Caco-2 (cell line): ENCODE results near the gene PPAT. TPM values are rescaled to one million over a fixed set of nuclear protein-coding genes. Genes with fewer than 3 reads are reported as not detected.
"Not testable (repeated sequence)": the region's sequence is repeated elsewhere in the genome, so short reads cannot be mapped to it uniquely, and the experiment has no call there.

ENCODE experiments used
- BruUV-seq: library from RNA; stranded (reverse); fragments of 400-500 nt; replicated peaks from 2 replicates; lab custom pipeline; 2021; lab: Mats Ljungman, UMichigan
- CTCF ChIA-PET: fragments of 300-600 bp; sonication (Branson Sonifier 250); formaldehyde crosslinking; loops from one replicate; lab custom pipeline; 2022; ENCODE audit warnings: antibody characterized with exemption; lab: Charles Lee
- POLR2A ChIA-PET: fragments of 300-600 bp; sonication (Branson Sonifier 250); formaldehyde crosslinking; loops from one replicate; lab custom pipeline; 2022; ENCODE audit warnings: antibody characterized with exemption; lab: Charles Lee
- DNase-seq, 2 experiments: peaks; one replicate each; pipeline versions ENCODE4 v3.0.0 to v3.0.0-alpha.2; 2020 to 2022
- H3K27me3 ChIP-seq: replicated peaks from 2 replicates; pipeline ENCODE4 v1.6.0; 2011; ENCODE audit warnings: low read length; ENCODE audit not compliant: control insufficient read depth, insufficient read depth
- H3K36me3 ChIP-seq: 2 replicates; pipeline ENCODE4 v1.5.1; 2011; ENCODE audit warnings: low read length; ENCODE audit not compliant: control insufficient read depth, insufficient read depth
- H3K4me1 ChIP-seq: fragments of 250-450 bp; sonication (Bioruptor Pico); 2 replicates; pipeline ENCODE4 v1.5.1; 2020; ENCODE audit warnings: mild to moderate bottlenecking
- H3K4me3 ChIP-seq: 2 replicates; pipeline ENCODE4 v1.5.1; 2011; ENCODE audit warnings: low read depth, mild to moderate bottlenecking, control low read depth, low read length
- H3K9me3 ChIP-seq: fragments of 250-450 bp; sonication (Bioruptor Pico); 2 replicates; pipeline ENCODE4 v1.5.1; 2020; ENCODE audit warnings: mild to moderate bottlenecking, moderate library complexity
- H3K27ac Mint-ChIP-seq: one replicate; pipeline ENCODE4 v1.8.0; 2022; ENCODE audit warnings: mixed read lengths; ENCODE audit not compliant: unreplicated experiment
- H3K27me3 Mint-ChIP-seq: one replicate; pipeline ENCODE4 v1.8.0; 2022; ENCODE audit warnings: mixed read lengths; ENCODE audit not compliant: insufficient read depth, unreplicated experiment
- H3K36me3 Mint-ChIP-seq: one replicate; pipeline ENCODE4 v1.8.0; 2022; ENCODE audit warnings: mild to moderate bottlenecking, mixed read lengths; ENCODE audit not compliant: insufficient read depth, unreplicated experiment
- H3K4me1 Mint-ChIP-seq: one replicate; pipeline ENCODE4 v1.8.0; 2022; ENCODE audit warnings: low read depth, mixed read lengths; ENCODE audit not compliant: unreplicated experiment
- H3K4me3 Mint-ChIP-seq: one replicate; pipeline ENCODE4 v1.8.0; 2022; ENCODE audit warnings: mild to moderate bottlenecking, moderate library complexity, mixed read lengths; ENCODE audit not compliant: unreplicated experiment
- H3K9me3 Mint-ChIP-seq: one replicate; pipeline ENCODE4 v1.8.0; 2022; ENCODE audit warnings: mixed read lengths; ENCODE audit not compliant: unreplicated experiment
- intact Hi-C: fragments of 100-400 bp; cut with micrococcal nuclease; formaldehyde crosslinking; loops from one replicate; pipeline ENCODE4 v1.10.0; 2022; ENCODE audit not compliant: unreplicated experiment
- total RNA-seq: library from RNA; stranded (reverse); gene quantifications from 2 replicates; pipeline ENCODE4 v1.2.3, GENCODE V29; 2022
- TF ChIP-seq, protein P1 (sequence below), 2 experiments: fragments of 200-600 bp in 1 of 2; IDR thresholded peaks; 1 replicate in 1 of 2; 2 replicates in 1 of 2; pipeline versions ENCODE4 v1.5.1 to v1.8.0; 2011 to 2022; ENCODE audit warnings: antibody characterized with exemption in 1 of 2, control low read depth in 1 of 2, inconsistent platforms in 1 of 2, low read depth in 1 of 2, low read length in 1 of 2, mild to moderate bottlenecking in 1 of 2, moderate library complexity in 1 of 2; ENCODE audit not compliant: insufficient read depth in 1 of 2, severe bottlenecking in 1 of 2, unreplicated experiment in 1 of 2

PPAT gene
- total RNA-seq, 1 experiment from 2014 or later, result 60.7 TPM

GRCh38 chr4:56462157-56462556 lies 26.7 kb upstream of the PPAT start:
- no peak overlapping the region for H3K4me3 Mint-ChIP-seq
- ChIA-PET CTCF (no interaction called here), POLR2A (interaction anchor here (0.5 kb wide), 1 partner anchor 445 kb away, joined by 4 read pairs; the partner anchor contains the start of gene REST)
- no peaks in the 10 kb centered on the region for H3K27me3 ChIP-seq
- no TSS peak for BruUV-seq
- no peaks in the 10 kb centered on the region for H3K9me3 Mint-ChIP-seq
- peaks cover 80% of the 10 kb centered on the region for H3K36me3 Mint-ChIP-seq
- no peaks in the 10 kb centered on the region for H3K27me3 Mint-ChIP-seq
- TF ChIP-seq, protein P1, sequence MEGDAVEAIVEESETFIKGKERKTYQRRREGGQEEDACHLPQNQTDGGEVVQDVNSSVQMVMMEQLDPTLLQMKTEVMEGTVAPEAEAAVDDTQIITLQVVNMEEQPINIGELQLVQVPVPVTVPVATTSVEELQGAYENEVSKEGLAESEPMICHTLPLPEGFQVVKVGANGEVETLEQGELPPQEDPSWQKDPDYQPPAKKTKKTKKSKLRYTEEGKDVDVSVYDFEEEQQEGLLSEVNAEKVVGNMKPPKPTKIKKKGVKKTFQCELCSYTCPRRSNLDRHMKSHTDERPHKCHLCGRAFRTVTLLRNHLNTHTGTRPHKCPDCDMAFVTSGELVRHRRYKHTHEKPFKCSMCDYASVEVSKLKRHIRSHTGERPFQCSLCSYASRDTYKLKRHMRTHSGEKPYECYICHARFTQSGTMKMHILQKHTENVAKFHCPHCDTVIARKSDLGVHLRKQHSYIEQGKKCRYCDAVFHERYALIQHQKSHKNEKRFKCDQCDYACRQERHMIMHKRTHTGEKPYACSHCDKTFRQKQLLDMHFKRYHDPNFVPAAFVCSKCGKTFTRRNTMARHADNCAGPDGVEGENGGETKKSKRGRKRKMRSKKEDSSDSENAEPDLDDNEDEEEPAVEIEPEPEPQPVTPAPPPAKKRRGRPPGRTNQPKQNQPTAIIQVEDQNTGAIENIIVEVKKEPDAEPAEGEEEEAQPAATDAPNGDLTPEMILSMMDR (IDR thresholded peaks at IDR 0.05; ENCODE audit: insufficient read depth in 1 of 2, low read depth in 1 of 2, low read length in 1 of 2, severe bottlenecking in 1 of 2, unreplicated experiment in 1 of 2), result no peak
- H3K4me1 ChIP-seq, result peaks cover 11% of the 10 kb centered on the region; the same call in 1 of the 2 replicates
- intact Hi-C loops, result no loop called here
- H3K36me3 ChIP-seq, result peaks cover 2% of the 10 kb centered on the region; the same call in 1 of the 2 replicates
- H3K27ac Mint-ChIP-seq, result no peak overlapping the region
- H3K4me1 Mint-ChIP-seq, result peaks cover 6% of the 10 kb centered on the region
- no peak for DNase-seq
- H3K4me3 ChIP-seq, result no peak overlapping the region
- H3K9me3 ChIP-seq, result no peaks in the 10 kb centered on the region

DNA sequence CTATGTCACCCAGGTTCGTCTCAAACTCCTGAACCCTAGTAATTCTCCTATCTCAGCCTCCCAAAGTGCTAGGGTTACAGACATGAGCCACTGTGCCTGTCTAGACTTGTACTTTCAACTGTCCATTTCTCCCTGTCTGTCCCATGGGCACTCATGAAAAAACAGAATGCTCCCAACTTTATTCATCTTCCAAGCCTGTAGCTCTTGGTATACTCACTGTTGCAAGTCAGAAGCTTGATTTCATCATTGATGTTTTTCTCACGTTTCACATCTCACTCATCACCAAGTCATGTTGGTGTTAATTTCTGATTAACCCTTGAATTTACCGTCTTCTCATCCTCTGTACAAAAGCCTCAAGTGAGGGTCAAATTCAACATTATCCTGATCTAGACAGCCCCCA lies 24.7 kb upstream of the PPAT start:
- H3K4me3 Mint-ChIP-seq, result no peak overlapping the region
- CTCF ChIA-PET, result no interaction called here
- no peaks in the 10 kb centered on the region for H3K27me3 Mint-ChIP-seq
- intact Hi-C loops, result no loop called here
- H3K36me3 Mint-ChIP-seq, result peaks cover 86% of the 10 kb centered on the region
- Histone ChIP-seq H3K36me3 (peaks cover 2% of the 10 kb centered on the region; the same call in 1 of the 2 replicates), H3K4me1 (peaks cover under 1% of the 10 kb centered on the region; the same call in 1 of the 2 replicates), H3K27me3 (no peaks in the 10 kb centered on the region), H3K9me3 (no peaks in the 10 kb centered on the region), H3K4me3 (no peak overlapping the region)
- H3K4me1 Mint-ChIP-seq, result peaks cover 6% of the 10 kb centered on the region
- no peaks in the 10 kb centered on the region for H3K9me3 Mint-ChIP-seq
- DNase-seq, result no peak
- POLR2A ChIA-PET, result no interaction called here
- no TSS peak for BruUV-seq
- peak overlapping the region; percentile 67 for H3K27ac Mint-ChIP-seq
- TF ChIP-seq, protein P1 (IDR thresholded peaks at IDR 0.05; ENCODE audit: insufficient read depth in 1 of 2, low read depth in 1 of 2, low read length in 1 of 2, severe bottlenecking in 1 of 2, unreplicated experiment in 1 of 2), result no peak

DNA sequence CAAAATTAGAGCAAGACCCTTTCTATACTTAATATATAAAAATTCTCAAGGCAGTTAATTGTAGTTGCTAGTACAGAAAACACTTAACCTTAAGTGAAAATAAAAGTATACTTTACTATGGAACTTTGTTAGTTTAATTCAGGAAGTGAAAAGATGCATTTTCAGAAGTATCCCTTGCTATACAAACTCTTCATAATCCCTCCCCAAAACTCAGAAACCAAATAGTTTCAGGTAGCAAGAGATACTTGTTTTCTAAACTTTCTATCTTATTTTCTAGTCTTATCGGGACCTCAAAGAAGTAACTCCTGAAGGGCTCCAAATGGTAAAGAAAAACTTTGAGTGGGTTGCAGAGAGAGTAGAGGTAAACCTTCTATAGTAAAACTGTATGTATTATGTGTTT lies 14.9 kb upstream of the PPAT start:
- Histone ChIP-seq H3K4me3 (no peak overlapping the region), H3K36me3 (no peaks in the 10 kb centered on the region), H3K27me3 (no peaks in the 10 kb centered on the region), H3K4me1 (no peaks in the 10 kb centered on the region), H3K9me3 (no peaks in the 10 kb centered on the region)
- no peak for DNase-seq
- no peaks in the 10 kb centered on the region for H3K9me3 Mint-ChIP-seq
- H3K4me3 Mint-ChIP-seq, result no peak overlapping the region
- CTCF ChIA-PET, result no interaction called here
- no peaks in the 10 kb centered on the region for H3K4me1 Mint-ChIP-seq
- H3K27ac Mint-ChIP-seq, result no peak overlapping the region
- intact Hi-C loops, result no loop called here
- POLR2A ChIA-PET, result no interaction called here
- no TSS peak for BruUV-seq
- H3K36me3 Mint-ChIP-seq, result peaks cover 87% of the 10 kb centered on the region
- H3K27me3 Mint-ChIP-seq, result no peaks in the 10 kb centered on the region
- TF ChIP-seq, protein P1 (IDR thresholded peaks at IDR 0.05; ENCODE audit: insufficient read depth in 1 of 2, low read depth in 1 of 2, low read length in 1 of 2, severe bottlenecking in 1 of 2, unreplicated experiment in 1 of 2), result no peak

DNA sequence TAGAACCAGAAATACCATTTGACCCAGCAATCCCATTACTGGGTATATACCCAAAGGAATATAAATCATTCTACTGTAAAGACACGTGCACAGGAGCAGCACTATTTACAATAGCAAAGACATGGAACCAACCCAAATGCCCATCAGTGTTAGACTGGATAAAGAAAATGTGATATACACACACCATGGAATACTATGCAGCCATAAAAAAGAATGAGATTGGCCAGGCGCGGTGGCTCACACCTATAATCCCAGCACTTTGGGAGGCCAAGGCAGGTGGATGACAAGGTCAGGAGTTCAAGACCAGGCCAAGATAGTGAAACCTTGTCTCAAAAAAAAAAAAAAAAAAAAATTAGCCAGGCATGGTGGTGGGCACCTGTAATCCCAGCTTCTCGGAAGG lies 14.1 kb upstream of the PPAT start:
- H3K27me3 ChIP-seq, DNase-seq, H3K9me3 Mint-ChIP-seq, H3K27ac Mint-ChIP-seq, H3K9me3 ChIP-seq, H3K27me3 Mint-ChIP-seq, POLR2A ChIA-PET, intact Hi-C loops, CTCF ChIA-PET, H3K4me1 ChIP-seq, H3K4me3 ChIP-seq, H3K4me1 Mint-ChIP-seq, BruUV-seq, H3K36me3 ChIP-seq, H3K4me3 Mint-ChIP-seq: not testable (repeated sequence)
- H3K36me3 Mint-ChIP-seq, result peaks cover 87% of the 10 kb centered on the region
